ENCODE data around the gene GAB1.
"Not testable (repeated sequence)": the region's sequence is repeated elsewhere in the genome, so short reads cannot be mapped to it uniquely, and the experiment has no call there.

GRCh38 chr4:143349858-143350527 is 13.3 kb downstream of the GAB1 start:
- TF ChIP-seq YY1 (IDR thresholded peaks at IDR 0.05; ENCODE audit: low read depth, low read length); CTCF (IDR thresholded peaks at IDR 0.05; ENCODE audit: control extremely low read depth in 1 of 3, insufficient read depth in 1 of 3, low read depth in 1 of 3, low read length in 3 of 3); NRF1 (IDR thresholded peaks at IDR 0.05; ENCODE audit: low read depth, low read length): not testable (repeated sequence)
